22Rv1 (cell line): ENCODE results near the gene SERPIND1.

Experiments
- ZFX ChIP-seq: fragments of 450-650 bp; IDR thresholded peaks from 2 replicates; pipeline ENCODE4 v1.6.1; 2017; ENCODE audit warnings: antibody characterized with exemption, borderline replicate concordance
- TF ChIP-seq, protein P1 (sequence below): fragments of 450-650 bp; IDR thresholded peaks from 2 replicates; pipeline ENCODE4 v1.5.1; 2017; ENCODE audit warnings: mild to moderate bottlenecking

DNA sequence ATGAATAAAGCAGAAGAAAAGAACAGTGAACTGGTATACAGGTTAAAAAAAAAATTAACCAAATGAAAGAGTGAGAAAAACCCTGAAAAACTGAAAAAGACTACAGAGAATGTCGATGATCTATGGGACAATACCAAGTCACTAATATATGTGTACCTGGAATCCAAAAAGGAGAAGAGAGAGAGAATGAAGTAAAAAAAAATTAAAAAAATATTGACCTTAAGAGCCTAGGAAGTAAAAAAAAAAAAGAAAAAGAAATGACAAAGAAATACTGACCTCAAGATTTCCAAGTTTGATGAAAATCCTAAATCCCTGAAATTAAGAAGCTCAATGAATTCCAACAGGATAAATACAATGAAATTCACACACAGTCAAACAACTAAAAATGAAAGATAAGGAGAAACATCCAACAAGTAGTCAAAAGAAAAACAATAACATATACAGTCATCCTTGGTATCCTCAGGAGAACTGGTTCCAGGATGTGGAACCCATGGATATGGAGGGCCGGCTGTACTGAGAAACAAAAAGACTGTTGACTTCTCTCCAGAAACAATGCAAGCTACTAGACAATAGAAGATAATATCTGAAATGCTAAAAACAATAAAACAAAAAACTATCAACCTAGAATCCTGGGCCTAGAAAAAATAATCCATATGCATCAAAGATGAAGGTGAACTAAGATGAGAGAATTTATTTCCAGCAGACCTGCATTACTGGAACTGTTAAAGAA, 33.5 kb upstream of the SERPIND1 start:
- TF ChIP-seq, protein P1, sequence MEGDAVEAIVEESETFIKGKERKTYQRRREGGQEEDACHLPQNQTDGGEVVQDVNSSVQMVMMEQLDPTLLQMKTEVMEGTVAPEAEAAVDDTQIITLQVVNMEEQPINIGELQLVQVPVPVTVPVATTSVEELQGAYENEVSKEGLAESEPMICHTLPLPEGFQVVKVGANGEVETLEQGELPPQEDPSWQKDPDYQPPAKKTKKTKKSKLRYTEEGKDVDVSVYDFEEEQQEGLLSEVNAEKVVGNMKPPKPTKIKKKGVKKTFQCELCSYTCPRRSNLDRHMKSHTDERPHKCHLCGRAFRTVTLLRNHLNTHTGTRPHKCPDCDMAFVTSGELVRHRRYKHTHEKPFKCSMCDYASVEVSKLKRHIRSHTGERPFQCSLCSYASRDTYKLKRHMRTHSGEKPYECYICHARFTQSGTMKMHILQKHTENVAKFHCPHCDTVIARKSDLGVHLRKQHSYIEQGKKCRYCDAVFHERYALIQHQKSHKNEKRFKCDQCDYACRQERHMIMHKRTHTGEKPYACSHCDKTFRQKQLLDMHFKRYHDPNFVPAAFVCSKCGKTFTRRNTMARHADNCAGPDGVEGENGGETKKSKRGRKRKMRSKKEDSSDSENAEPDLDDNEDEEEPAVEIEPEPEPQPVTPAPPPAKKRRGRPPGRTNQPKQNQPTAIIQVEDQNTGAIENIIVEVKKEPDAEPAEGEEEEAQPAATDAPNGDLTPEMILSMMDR, result no peak
- no peak for TF ChIP-seq ZFX
